Neural crest cell (in vitro differentiated cells): ENCODE measurements around the gene PPP6R1. TPM values are rescaled to one million over a fixed set of nuclear protein-coding genes. Genes with fewer than 3 reads are reported as not detected.

Experiments used
- DNase-seq: peaks from one replicate; pipeline ENCODE4 v3.0.0; 2021; ENCODE audit warnings: low read depth, mixed read lengths, low spot score
- H3K27ac Mint-ChIP-seq: one replicate; pipeline ENCODE4 v1.8.0; 2021; ENCODE audit warnings: mild to moderate bottlenecking, mixed read lengths; ENCODE audit not compliant: unreplicated experiment
- H3K27me3 Mint-ChIP-seq: 2 replicates; pipeline ENCODE4 v1.8.0; 2021; ENCODE audit warnings: low read depth, mild to moderate bottlenecking, mixed read lengths
- H3K36me3 Mint-ChIP-seq: 2 replicates; pipeline ENCODE4 v1.8.0; 2021; ENCODE audit warnings: low read depth, mild to moderate bottlenecking, mixed read lengths
- H3K4me1 Mint-ChIP-seq: 2 replicates; pipeline ENCODE4 v1.8.0; 2021; ENCODE audit warnings: mixed read lengths
- H3K4me3 Mint-ChIP-seq: one replicate; pipeline ENCODE4 v1.8.0; 2021; ENCODE audit warnings: mild to moderate bottlenecking, mixed read lengths
- H3K9me3 Mint-ChIP-seq: 2 replicates; pipeline ENCODE4 v1.8.0; 2021; ENCODE audit warnings: mixed read lengths
- total RNA-seq: library from RNA; stranded (reverse); gene quantifications from 2 replicates; pipeline ENCODE4 v1.2.1, GENCODE V29; 2021
- TF ChIP-seq, protein P1 (sequence below): fragments of 200-600 bp; sonication (generic); conservative IDR thresholded peaks from 2 replicates; pipeline ENCODE4 v1.5.0; 2021; ENCODE audit warnings: antibody characterized with exemption, mild to moderate bottlenecking

The PPP6R1 gene
- total RNA-seq, 1 donor from 2014 or later, result 73.1 TPM

DNA sequence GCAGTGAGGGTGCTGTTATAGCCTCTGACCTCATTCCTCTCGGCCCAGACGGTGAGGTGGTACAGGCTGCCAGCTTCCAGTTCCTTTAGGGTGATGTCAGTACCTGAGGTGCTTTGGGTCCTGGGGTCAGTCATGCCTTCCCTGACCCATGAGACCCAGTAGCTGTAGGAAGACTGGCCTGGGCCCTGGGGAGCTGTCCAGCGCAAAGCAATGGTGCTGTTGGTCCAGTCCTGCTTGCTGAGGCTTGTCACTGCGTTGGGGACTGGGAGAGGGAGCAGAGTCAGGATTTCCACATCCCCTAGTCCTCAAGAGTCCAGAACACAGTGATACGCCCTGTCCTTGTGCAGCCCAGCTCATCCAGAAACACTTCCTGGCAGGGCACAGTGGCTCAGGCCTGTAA is 60.2 kb downstream of the PPP6R1 start:
- peaks cover 31% of the 10 kb centered on the region for H3K27me3 Mint-ChIP-seq
- TF ChIP-seq, protein P1, sequence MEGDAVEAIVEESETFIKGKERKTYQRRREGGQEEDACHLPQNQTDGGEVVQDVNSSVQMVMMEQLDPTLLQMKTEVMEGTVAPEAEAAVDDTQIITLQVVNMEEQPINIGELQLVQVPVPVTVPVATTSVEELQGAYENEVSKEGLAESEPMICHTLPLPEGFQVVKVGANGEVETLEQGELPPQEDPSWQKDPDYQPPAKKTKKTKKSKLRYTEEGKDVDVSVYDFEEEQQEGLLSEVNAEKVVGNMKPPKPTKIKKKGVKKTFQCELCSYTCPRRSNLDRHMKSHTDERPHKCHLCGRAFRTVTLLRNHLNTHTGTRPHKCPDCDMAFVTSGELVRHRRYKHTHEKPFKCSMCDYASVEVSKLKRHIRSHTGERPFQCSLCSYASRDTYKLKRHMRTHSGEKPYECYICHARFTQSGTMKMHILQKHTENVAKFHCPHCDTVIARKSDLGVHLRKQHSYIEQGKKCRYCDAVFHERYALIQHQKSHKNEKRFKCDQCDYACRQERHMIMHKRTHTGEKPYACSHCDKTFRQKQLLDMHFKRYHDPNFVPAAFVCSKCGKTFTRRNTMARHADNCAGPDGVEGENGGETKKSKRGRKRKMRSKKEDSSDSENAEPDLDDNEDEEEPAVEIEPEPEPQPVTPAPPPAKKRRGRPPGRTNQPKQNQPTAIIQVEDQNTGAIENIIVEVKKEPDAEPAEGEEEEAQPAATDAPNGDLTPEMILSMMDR, result no peak
- H3K36me3 Mint-ChIP-seq, result no peaks in the 10 kb centered on the region
- no peaks in the 10 kb centered on the region for H3K4me1 Mint-ChIP-seq
- H3K4me3 Mint-ChIP-seq, result no peak overlapping the region
- no peak for DNase-seq
- no peak overlapping the region for H3K27ac Mint-ChIP-seq
- no peaks in the 10 kb centered on the region for H3K9me3 Mint-ChIP-seq

DNA sequence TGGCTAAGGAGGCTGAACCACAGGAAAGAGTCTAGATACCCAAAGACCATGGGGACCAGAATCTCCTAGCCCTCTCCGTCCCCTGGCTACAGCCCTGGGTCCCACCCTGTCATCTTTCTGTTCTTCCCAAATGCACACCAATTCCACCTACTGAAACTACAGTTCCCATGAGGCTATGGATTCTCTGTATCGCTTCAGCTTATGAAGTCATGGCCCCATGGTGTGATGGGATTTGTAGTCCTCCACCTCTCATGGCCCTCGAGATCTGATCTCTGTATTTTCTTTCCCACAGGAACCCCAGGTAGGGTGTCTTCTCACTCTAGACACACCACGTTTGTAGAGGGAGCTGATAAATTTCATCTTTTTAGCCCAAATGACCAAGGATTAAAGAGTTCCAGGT is 61.3 kb downstream of the PPP6R1 start:
- Mint-ChIP-seq H3K4me3 (no peak overlapping the region), H3K27ac (no peak overlapping the region), H3K9me3 (no peaks in the 10 kb centered on the region), H3K4me1 (no peaks in the 10 kb centered on the region), H3K27me3 (peaks cover 31% of the 10 kb centered on the region), H3K36me3 (no peaks in the 10 kb centered on the region)
- no peak for DNase-seq
- TF ChIP-seq, protein P1, result no peak

DNA sequence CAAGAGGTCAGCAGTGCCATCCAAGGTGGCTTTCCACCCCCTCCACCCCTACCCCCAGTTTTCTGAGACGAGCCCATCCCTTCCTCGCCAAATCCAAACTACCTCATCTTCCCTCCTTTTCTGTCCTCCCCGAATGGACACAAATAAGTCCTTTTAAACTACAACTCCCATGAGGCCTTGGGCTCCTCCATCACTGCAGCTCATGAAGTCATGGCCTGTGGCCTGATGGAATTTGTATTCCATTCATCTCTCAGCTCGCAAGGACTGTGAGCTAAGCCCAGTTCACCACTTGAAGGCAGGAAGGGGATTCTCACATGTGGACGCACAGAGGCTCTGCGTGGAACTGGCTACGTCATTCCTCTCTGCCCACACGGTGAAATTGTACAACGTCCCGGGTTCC is 62.0 kb downstream of the PPP6R1 start:
- TF ChIP-seq, protein P1, result no peak
- Mint-ChIP-seq H3K9me3 (no peaks in the 10 kb centered on the region), H3K27ac (no peak overlapping the region), H3K36me3 (no peaks in the 10 kb centered on the region), H3K27me3 (peaks cover 33% of the 10 kb centered on the region), H3K4me3 (no peak overlapping the region), H3K4me1 (no peaks in the 10 kb centered on the region)
- no peak for DNase-seq

DNA sequence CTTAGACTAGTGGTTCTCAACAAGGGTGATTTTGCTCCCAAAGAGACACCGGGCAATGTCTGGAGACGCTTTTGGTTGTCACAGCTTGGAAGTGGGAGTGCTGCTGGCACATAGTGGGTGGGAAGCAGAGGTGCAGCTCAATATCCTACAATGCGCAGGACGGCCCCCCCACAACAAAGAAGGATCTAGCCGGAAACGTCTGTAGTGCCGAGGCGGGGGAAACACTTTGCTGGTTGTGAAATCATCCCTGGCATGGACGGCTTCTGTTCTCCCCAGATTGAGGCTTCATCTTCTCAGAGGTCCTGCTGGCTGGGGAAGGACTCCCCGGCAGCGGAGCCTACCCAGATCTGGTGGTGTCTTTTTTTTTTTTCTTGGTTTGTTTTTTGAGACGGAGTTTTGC is 65.3 kb downstream of the PPP6R1 start:
- Mint-ChIP-seq H3K9me3 (no peaks in the 10 kb centered on the region), H3K27me3 (peaks cover 33% of the 10 kb centered on the region), H3K4me3 (no peak overlapping the region), H3K4me1 (no peaks in the 10 kb centered on the region), H3K27ac (no peak overlapping the region), H3K36me3 (no peaks in the 10 kb centered on the region)
- DNase-seq, result no peak
- TF ChIP-seq, protein P1, result no peak

DNA sequence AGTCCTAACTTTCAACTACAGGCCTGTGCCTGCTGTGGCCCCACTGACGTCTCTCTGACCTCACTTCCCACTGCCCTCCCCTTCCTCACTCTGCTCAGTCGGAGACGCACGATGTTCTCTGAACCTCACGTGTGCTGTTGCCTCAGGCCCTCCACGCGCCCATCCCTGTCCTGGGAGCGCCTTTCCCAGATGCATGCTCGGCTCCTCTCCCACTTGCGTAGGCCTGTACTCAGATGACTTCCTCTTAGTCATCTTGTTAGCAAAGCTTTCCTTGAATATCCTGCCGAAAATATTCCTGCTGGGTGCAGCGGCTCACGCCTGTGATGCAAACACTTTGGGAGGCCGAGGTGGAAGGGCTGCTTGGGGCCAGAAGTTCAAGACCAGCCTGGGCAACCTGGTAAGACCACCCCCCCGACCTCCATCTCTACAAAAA is 69.4 kb downstream of the PPP6R1 start:
- TF ChIP-seq, protein P1, result no peak
- DNase-seq, result no peak
- no peak overlapping the region for H3K27ac Mint-ChIP-seq
- peaks cover 52% of the 10 kb centered on the region for H3K27me3 Mint-ChIP-seq
- H3K4me3 Mint-ChIP-seq, result no peak overlapping the region
- H3K36me3 Mint-ChIP-seq, result no peaks in the 10 kb centered on the region
- H3K4me1 Mint-ChIP-seq, result no peaks in the 10 kb centered on the region
- H3K9me3 Mint-ChIP-seq, result no peaks in the 10 kb centered on the region

DNA sequence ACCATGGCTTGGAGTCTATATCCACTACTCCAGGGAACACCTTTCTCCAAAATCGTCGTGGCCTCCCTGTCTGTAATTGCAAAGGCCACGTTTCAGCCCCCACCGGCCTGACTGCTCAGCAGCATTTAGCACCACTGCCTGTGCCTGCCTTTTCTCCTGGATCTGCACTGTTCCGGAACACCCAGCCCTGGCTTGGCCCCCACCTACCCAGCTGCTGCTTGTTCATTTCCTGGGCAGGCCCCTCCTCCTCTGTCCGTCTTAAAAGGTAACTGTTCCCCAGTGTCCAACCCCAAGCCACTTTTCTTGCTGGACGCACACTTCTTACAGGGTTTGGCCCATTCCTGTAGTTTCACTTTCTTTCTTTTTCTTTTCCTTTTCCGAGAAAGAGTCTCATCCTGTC is 70.2 kb downstream of the PPP6R1 start:
- H3K4me1 Mint-ChIP-seq, result no peaks in the 10 kb centered on the region
- TF ChIP-seq, protein P1, result no peak
- peaks cover 53% of the 10 kb centered on the region for H3K27me3 Mint-ChIP-seq
- H3K4me3 Mint-ChIP-seq, result no peak overlapping the region
- no peak for DNase-seq
- H3K27ac Mint-ChIP-seq, result no peak overlapping the region
- no peaks in the 10 kb centered on the region for H3K36me3 Mint-ChIP-seq
- H3K9me3 Mint-ChIP-seq, result no peaks in the 10 kb centered on the region
